ENCODE measurements around the gene ZSCAN9. TPM values are rescaled to one million over a fixed set of nuclear protein-coding genes. Genes with fewer than 3 reads are reported as not detected.

Gene ZSCAN9
- total and polyA plus RNA-seq, 9 of the 15 experiments (the other 6 are each of a cell fraction or from before 2014, with no cell fraction given): 18.8 to 48.9 (median 28.7) TPM

DNA sequence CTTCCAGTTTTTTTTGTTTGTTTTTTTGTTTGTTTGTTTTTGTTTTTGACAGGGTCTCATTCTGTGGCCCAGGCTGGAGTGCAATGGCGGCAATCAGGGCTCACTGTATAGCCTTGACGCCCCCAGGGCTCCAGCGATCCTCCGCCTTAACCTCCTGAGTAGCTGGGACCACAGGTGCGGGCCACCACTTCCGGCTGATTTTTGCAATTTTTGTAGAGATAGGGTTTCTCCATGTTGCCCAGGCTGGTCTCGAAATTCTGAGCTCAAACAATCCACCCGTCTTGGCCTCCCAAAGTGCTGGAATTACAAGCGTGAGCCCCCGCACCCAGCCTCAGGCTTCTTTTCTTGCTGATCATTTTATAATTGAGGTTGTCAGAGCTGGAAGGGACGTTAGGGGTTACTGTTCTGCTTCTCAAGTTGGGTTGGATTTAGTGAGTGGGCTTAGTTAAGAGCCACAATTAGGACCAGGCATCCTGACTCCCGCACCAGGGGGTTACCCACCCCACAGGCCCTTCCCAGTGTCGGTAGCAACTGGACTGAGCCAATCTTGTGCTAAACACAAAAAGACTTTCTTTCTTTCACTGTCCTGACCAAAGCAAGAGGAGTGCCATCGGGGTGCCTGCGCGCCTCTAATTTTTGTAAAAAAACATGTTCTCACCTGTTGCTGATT lies 13.1 kb upstream of the ZSCAN9 start:
- Histone ChIP-seq H3K4me2 (ENCODE audit: insufficient read depth, low read length) (peak overlapping the region; percentile 86), H3K36me3 (ENCODE audit: control insufficient read depth, insufficient read depth, low read length) (no peaks in the 10 kb centered on the region), H3K9me1 (ENCODE audit: control insufficient read depth, insufficient read depth, low read length) (no peaks in the 10 kb centered on the region), H3K9ac (ENCODE audit: insufficient read depth in 1 of 2, low read depth in 2 of 2, low read length in 2 of 2) (peak overlapping the region; percentile 70 to 91), H2AFZ (ENCODE audit: low read depth, low read length) (peak overlapping the region; percentile 96), H3K4me3 (peak overlapping the region; percentile 48), H4K20me1 (replicated peaks; ENCODE audit: control insufficient read depth, insufficient read depth, low read length) (no peaks in the 10 kb centered on the region), H3K4me1 (replicated peaks in 1 of 2; ENCODE audit: control insufficient read depth in 2 of 2, insufficient read depth in 2 of 2, low read length in 2 of 2) (peaks cover 12 to 19% of the 10 kb centered on the region in 2 experiments), H3K27me3 (ENCODE audit: control insufficient read depth in 2 of 2, insufficient read depth in 2 of 2, low read length in 2 of 2) (no peaks in the 10 kb centered on the region), H3K27ac (ENCODE audit: extremely low read depth, low read depth, low read length) (peak overlapping the region; percentile 74), H3K9me3 (replicated peaks; ENCODE audit: control insufficient read depth, insufficient read depth, low read depth, low read length) (peaks cover 5% of the 10 kb centered on the region; the same call in 1 of the 2 replicates), H3K79me2 (ENCODE audit: control insufficient read depth, insufficient read depth, low read length) (peaks cover 2% of the 10 kb centered on the region; the same call in 1 of the 3 replicates)
- CTCF ChIA-PET (ENCODE audit: low intra/inter-chr PET ratio): interaction anchor here (0.6 kb wide), 1 partner anchor 145 kb away, joined by 3 read pairs; no protein-coding TSS in a partner anchor
- in situ Hi-C loops (cut with MboI): no loop called here
- intact Hi-C loops (cut with micrococcal nuclease): loop anchor here (2.0 to 10.0 kb wide), 5 partner anchors 50 to 1047 kb away; a partner anchor contains a TSS
- FAIRE-seq: peak; percentile 62
- peak; percentile 74 for ATAC-seq
- BruUV-seq (replicated peaks): TSS peak; percentile 34
- POLR2A ChIA-PET: interaction anchor here (0.6 to 2.3 kb wide), 18 partner anchors 9 to 397 kb away, joined by 3 to 19 read pairs (median 3); partner anchors contain the start of gene ZKSCAN8
- under 1% methylated on average over 16 of the region's 16 CpGs for WGBS (ENCODE audit: insufficient coverage, low coverage, missing lambda C conversion rate)
- DNase-seq (ENCODE audit: extremely low read depth in 1 of 4, low spot score in 3 of 4): peak; percentile 47 to 67 (median 58)
- TF ChIP-seq YY1 (IDR thresholded peaks at IDR 0.05; ENCODE audit: borderline replicate concordance in 1 of 3, control insufficient read depth in 1 of 3, extremely low read depth in 1 of 3, insufficient read depth in 3 of 3, insufficient read length in 1 of 3, insufficient replicate concordance in 2 of 3, low read depth in 1 of 3, low read length in 2 of 3): peak in 2 of 3 experiments; percentile 80 to 90
- no peak for TF ChIP-seq HDGF (IDR thresholded peaks at IDR 0.05)
- 0 out of 2 replicates have a peak, but pooled peaks have one; percentile 56 for TF ChIP-seq NR1H2 (CRISPR knock-in tag; IDR thresholded peaks at IDR 0.05)
- TF ChIP-seq, protein P1, sequence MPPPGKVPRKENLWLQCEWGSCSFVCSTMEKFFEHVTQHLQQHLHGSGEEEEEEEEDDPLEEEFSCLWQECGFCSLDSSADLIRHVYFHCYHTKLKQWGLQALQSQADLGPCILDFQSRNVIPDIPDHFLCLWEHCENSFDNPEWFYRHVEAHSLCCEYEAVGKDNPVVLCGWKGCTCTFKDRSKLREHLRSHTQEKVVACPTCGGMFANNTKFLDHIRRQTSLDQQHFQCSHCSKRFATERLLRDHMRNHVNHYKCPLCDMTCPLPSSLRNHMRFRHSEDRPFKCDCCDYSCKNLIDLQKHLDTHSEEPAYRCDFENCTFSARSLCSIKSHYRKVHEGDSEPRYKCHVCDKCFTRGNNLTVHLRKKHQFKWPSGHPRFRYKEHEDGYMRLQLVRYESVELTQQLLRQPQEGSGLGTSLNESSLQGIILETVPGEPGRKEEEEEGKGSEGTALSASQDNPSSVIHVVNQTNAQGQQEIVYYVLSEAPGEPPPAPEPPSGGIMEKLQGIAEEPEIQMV (tag; conservative IDR thresholded peaks at IDR 0.05; ENCODE audit: low read depth): 0 out of 2 replicates have a peak, but pooled peaks have one; percentile 9
- no peak for TF ChIP-seq MEIS2 (IDR thresholded peaks at IDR 0.05; ENCODE audit: partially characterized antibody)
- TF ChIP-seq, protein P2, sequence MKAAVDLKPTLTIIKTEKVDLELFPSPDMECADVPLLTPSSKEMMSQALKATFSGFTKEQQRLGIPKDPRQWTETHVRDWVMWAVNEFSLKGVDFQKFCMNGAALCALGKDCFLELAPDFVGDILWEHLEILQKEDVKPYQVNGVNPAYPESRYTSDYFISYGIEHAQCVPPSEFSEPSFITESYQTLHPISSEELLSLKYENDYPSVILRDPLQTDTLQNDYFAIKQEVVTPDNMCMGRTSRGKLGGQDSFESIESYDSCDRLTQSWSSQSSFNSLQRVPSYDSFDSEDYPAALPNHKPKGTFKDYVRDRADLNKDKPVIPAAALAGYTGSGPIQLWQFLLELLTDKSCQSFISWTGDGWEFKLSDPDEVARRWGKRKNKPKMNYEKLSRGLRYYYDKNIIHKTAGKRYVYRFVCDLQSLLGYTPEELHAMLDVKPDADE (conservative IDR thresholded peaks at IDR 0.05; ENCODE audit: control insufficient read depth, low read depth, low read length): peak; percentile 52
- TF ChIP-seq, protein P3, sequence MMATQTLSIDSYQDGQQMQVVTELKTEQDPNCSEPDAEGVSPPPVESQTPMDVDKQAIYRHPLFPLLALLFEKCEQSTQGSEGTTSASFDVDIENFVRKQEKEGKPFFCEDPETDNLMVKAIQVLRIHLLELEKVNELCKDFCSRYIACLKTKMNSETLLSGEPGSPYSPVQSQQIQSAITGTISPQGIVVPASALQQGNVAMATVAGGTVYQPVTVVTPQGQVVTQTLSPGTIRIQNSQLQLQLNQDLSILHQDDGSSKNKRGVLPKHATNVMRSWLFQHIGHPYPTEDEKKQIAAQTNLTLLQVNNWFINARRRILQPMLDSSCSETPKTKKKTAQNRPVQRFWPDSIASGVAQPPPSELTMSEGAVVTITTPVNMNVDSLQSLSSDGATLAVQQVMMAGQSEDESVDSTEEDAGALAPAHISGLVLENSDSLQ (IDR thresholded peaks at IDR 0.05): no peak
- TF ChIP-seq NR2F6 (CRISPR knock-in tag; IDR thresholded peaks at IDR 0.05): no peak
- peak; percentile 92 for TF ChIP-seq NFRKB (IDR thresholded peaks at IDR 0.05; ENCODE audit: low read depth)
- peak; percentile 70 for TF ChIP-seq SMAD1 (IDR thresholded peaks at IDR 0.05; ENCODE audit: low read depth, low read length, partially characterized antibody)
- TF ChIP-seq DIDO1 (tag; IDR thresholded peaks at IDR 0.05; ENCODE audit: low read depth): 0 out of 2 replicates have a peak, but pooled peaks have one; percentile 36
- TF ChIP-seq RBM15 (IDR thresholded peaks at IDR 0.05; ENCODE audit: insufficient read depth, low read length): no peak
- TF ChIP-seq, protein P4, sequence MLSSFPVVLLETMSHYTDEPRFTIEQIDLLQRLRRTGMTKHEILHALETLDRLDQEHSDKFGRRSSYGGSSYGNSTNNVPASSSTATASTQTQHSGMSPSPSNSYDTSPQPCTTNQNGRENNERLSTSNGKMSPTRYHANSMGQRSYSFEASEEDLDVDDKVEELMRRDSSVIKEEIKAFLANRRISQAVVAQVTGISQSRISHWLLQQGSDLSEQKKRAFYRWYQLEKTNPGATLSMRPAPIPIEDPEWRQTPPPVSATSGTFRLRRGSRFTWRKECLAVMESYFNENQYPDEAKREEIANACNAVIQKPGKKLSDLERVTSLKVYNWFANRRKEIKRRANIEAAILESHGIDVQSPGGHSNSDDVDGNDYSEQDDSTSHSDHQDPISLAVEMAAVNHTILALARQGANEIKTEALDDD (IDR thresholded peaks at IDR 0.05): no peak

Measured in K562 (cell line).